Suppressor macrophage (primary cell): ENCODE results near the gene KRT33A.
A peak's percentile ranks its signal among the peaks of the same experiment; 100 is the strongest.
"Not testable (repeated sequence)": the region's sequence is repeated elsewhere in the genome, so short reads cannot be mapped to it uniquely, and the experiment has no call there.

ENCODE experiments used
- DNase-seq, 4 experiments: peaks; one replicate each; pipeline ENCODE4 v3.0.0-alpha.2; 2020 to 2022
- total RNA-seq, 17 experiments: gene quantifications; one replicate each; lab custom pipeline; 2026; ENCODE audit warnings: mixed read lengths in 6 of 17, inconsistent platforms in 3 of 17; lab: John Stamatoyannopoulos, UW

KRT33A gene
- total RNA-seq, result 0 to 0.99 (median 0) reads per million in 17 experiments

- not testable (repeated sequence) for DNase-seq
These were observed at the start of gene KRT33A for GRCh38 chr17:41350381-41350878. TSS of gene KRT33A (minus strand) at chr17:41350828. CDS start at chr17:41350767, 61 bp downstream.

- DNase-seq, result peak; percentile 26 to 69 (median 48)
These were observed 46.5 kb upstream of the KRT33A start, which contains the start of gene KRT31 for GRCh38 chr17:41396996-41397660. TSS of gene KRT31 (minus strand) at chr17:41397608. CDS start at chr17:41397539, 69 bp downstream.

- no peak for DNase-seq
These were observed 45.7 kb upstream of the KRT33A start for GRCh38 chr17:41396340-41396739.

GRCh38 chr17:41395611-41396010 lies 45.0 kb upstream of the KRT33A start:
- DNase-seq, result no peak

- DNase-seq, result not testable (repeated sequence)
These were observed 44.4 kb upstream of the KRT33A start for GRCh38 chr17:41395044-41395443.

- DNase-seq, result no peak
These were observed 43.8 kb upstream of the KRT33A start for GRCh38 chr17:41394254-41394996.

- no peak for DNase-seq
These were observed 43.2 kb upstream of the KRT33A start for GRCh38 chr17:41393826-41394225.

- DNase-seq, result no peak
These were observed 42.7 kb upstream of the KRT33A start for GRCh38 chr17:41393294-41393693.

GRCh38 chr17:41392278-41392677 lies 41.6 kb upstream of the KRT33A start:
- DNase-seq, result no peak

- no peak for DNase-seq
These were observed 40.9 kb upstream of the KRT33A start for GRCh38 chr17:41391535-41391934.

GRCh38 chr17:41390411-41390938 lies 39.8 kb upstream of the KRT33A start:
- no peak for DNase-seq

- no peak for DNase-seq
These were observed 37.0 kb upstream of the KRT33A start for GRCh38 chr17:41387670-41388069.

- DNase-seq, result no peak
These were observed 35.6 kb upstream of the KRT33A start for GRCh38 chr17:41386227-41386626.

- DNase-seq, result peak in 1 of 4 experiments; percentile 13
These were observed 33.1 kb upstream of the KRT33A start for GRCh38 chr17:41383690-41384089.

GRCh38 chr17:41382394-41382793 lies 31.8 kb upstream of the KRT33A start:
- no peak for DNase-seq

- not testable (repeated sequence) for DNase-seq
These were observed 31.3 kb upstream of the KRT33A start, which contains the start of gene KRT34 for GRCh38 chr17:41381943-41382342. TSS of gene KRT34 (minus strand) at chr17:41382306. CDS start at chr17:41382246, 60 bp downstream.

GRCh38 chr17:41380091-41380490 lies 29.5 kb upstream of the KRT33A start:
- not testable (repeated sequence) for DNase-seq

GRCh38 chr17:41377546-41377945 lies 26.9 kb upstream of the KRT33A start:
- no peak for DNase-seq

GRCh38 chr17:41369713-41370112 lies 19.1 kb upstream of the KRT33A start, which contains the start of gene KRT33B:
TSS of gene KRT33B (minus strand) at chr17:41369813. CDS start at chr17:41369750, 63 bp downstream.
- DNase-seq, result no peak

GRCh38 chr17:41369023-41369422 lies 18.4 kb upstream of the KRT33A start:
- DNase-seq, result no peak

- DNase-seq, result no peak
These were observed 16.9 kb upstream of the KRT33A start for GRCh38 chr17:41367426-41368075.

- DNase-seq, result no peak
These were observed 15.4 kb upstream of the KRT33A start for GRCh38 chr17:41366070-41366469.

GRCh38 chr17:41363881-41364280 lies 13.3 kb upstream of the KRT33A start:
- DNase-seq, result no peak
